Measurements from ENCODE around the gene C1orf146. TPM values are rescaled to one million over a fixed set of nuclear protein-coding genes. Genes with fewer than 3 reads are reported as not detected.

C1orf146 gene
- not detected for total RNA-seq

- no peaks in the 10 kb centered on the region for H3K27me3 ChIP-seq
- H3K9me3 ChIP-seq = peaks cover 0 to 5% (median 0%) of the 10 kb centered on the region in 4 donors
- 93 to 97% methylated on average over 27 of the region's 27 CpGs for WGBS, 2 donors
- H3K36me3 ChIP-seq = no peaks in the 10 kb centered on the region
- TF ChIP-seq CTCF (IDR thresholded peaks at IDR 0.05) (no peak), POLR2A (IDR thresholded peaks at IDR 0.05) (no peak), EP300 (IDR thresholded peaks at IDR 0.05) (no peak)
- DNase-seq (ENCODE audit: low spot score in 2 of 2) = no peak
- no peaks in the 10 kb centered on the region for H3K4me1 ChIP-seq
- no peak within 1 kb of the TSS for H3K27ac ChIP-seq
- H3K4me3 ChIP-seq = no peak within 1 kb of the TSS
Measured at GRCh38 chr1:92217721-92218120, at the start of gene C1orf146. Gene C1orf146, plus strand, starts transcription at chr1:92217915. Its CDS starts 13,506 bp downstream, at chr1:92231421.

GRCh38 chr1:92168657-92169056 is 49.1 kb upstream of the C1orf146 start:
- WGBS, 2 donors = 68 to 73% methylated on average over 5 of the region's 5 CpGs
- Histone ChIP-seq H3K36me3 (peaks cover 0 to 48% (median 0%) of the 10 kb centered on the region in 3 donors), H3K27me3 (no peaks in the 10 kb centered on the region), H3K9me3 (no peaks in the 10 kb centered on the region), H3K4me1 (no peaks in the 10 kb centered on the region), H3K4me3 (no peak overlapping the region), H3K27ac (no peak overlapping the region)
- TF ChIP-seq POLR2A (IDR thresholded peaks at IDR 0.05) (no peak), EP300 (IDR thresholded peaks at IDR 0.05) (no peak), CTCF (IDR thresholded peaks at IDR 0.05) (no peak)
- DNase-seq (ENCODE audit: low spot score in 2 of 2) = no peak

GRCh38 chr1:92169214-92170005 is 48.3 kb upstream of the C1orf146 start:
- Histone ChIP-seq H3K4me1 (no peaks in the 10 kb centered on the region), H3K9me3 (no peaks in the 10 kb centered on the region), H3K36me3 (peaks cover 0 to 53% (median 0%) of the 10 kb centered on the region in 3 donors), H3K27me3 (no peaks in the 10 kb centered on the region), H3K27ac (no peak overlapping the region), H3K4me3 (no peak overlapping the region)
- TF ChIP-seq CTCF (IDR thresholded peaks at IDR 0.05) (no peak), EP300 (IDR thresholded peaks at IDR 0.05) (no peak), POLR2A (IDR thresholded peaks at IDR 0.05) (no peak)
- no peak for DNase-seq (ENCODE audit: low spot score in 2 of 2)
- 93 to 97% methylated on average over 2 of the region's 2 CpGs for WGBS, 2 donors

GRCh38 chr1:92184632-92185031 is 33.1 kb upstream of the C1orf146 start:
- H3K27ac ChIP-seq = no peak overlapping the region
- peaks cover 0 to 28% (median 0%) of the 10 kb centered on the region in 3 donors for H3K36me3 ChIP-seq
- 77 to 88% methylated on average over 1 of the region's 1 CpG for WGBS, 2 donors
- H3K9me3 ChIP-seq = no peaks in the 10 kb centered on the region
- DNase-seq (ENCODE audit: low spot score in 2 of 2) = no peak
- H3K4me3 ChIP-seq = no peak overlapping the region
- no peaks in the 10 kb centered on the region for H3K4me1 ChIP-seq
- no peaks in the 10 kb centered on the region for H3K27me3 ChIP-seq
- no peak for TF ChIP-seq CTCF (IDR thresholded peaks at IDR 0.05)
- TF ChIP-seq POLR2A (IDR thresholded peaks at IDR 0.05) = no peak
- no peak for TF ChIP-seq EP300 (IDR thresholded peaks at IDR 0.05)

GRCh38 chr1:92186081-92186480 is 31.6 kb upstream of the C1orf146 start:
- 94% methylated on average over 1 of the region's 1 CpG for WGBS, 2 donors
- Histone ChIP-seq H3K36me3 (peaks cover 0 to 16% (median 0%) of the 10 kb centered on the region in 3 donors), H3K9me3 (no peaks in the 10 kb centered on the region), H3K27ac (no peak overlapping the region), H3K27me3 (no peaks in the 10 kb centered on the region), H3K4me1 (no peaks in the 10 kb centered on the region), H3K4me3 (no peak overlapping the region)
- TF ChIP-seq CTCF (IDR thresholded peaks at IDR 0.05) (no peak), EP300 (IDR thresholded peaks at IDR 0.05) (no peak), POLR2A (IDR thresholded peaks at IDR 0.05) (no peak)
- no peak for DNase-seq (ENCODE audit: low spot score in 2 of 2)
